Skeletal muscle tissue (tissue), 4 donors: ENCODE results near the gene FGL2. TPM values are rescaled to one million over a fixed set of nuclear protein-coding genes. Genes with fewer than 3 reads are reported as not detected.
"Not testable (repeated sequence)": the region's sequence is repeated elsewhere in the genome, so short reads cannot be mapped to it uniquely, and the experiment has no call there.

Experiments
- H3K27ac ChIP-seq: one replicate; pipeline ENCODE4 v1.7.0; 2013; ENCODE audit warnings: mild to moderate bottlenecking, low read depth, low read length, inconsistent platforms
- H3K27me3 ChIP-seq, 3 donors: one replicate each; pipeline ENCODE4 v1.7.0; 2013; ENCODE audit warnings: low read length in 3 of 3; ENCODE audit not compliant: control insufficient read depth in 3 of 3, insufficient read depth in 3 of 3
- H3K36me3 ChIP-seq, 3 donors: one replicate each; pipeline ENCODE4 v1.7.0; 2013; ENCODE audit warnings: low read length in 3 of 3; ENCODE audit not compliant: control insufficient read depth in 3 of 3, insufficient read depth in 3 of 3
- H3K4me1 ChIP-seq, 3 donors: one replicate each; pipeline ENCODE4 v1.7.0; 2013; ENCODE audit warnings: low read length in 3 of 3, mild to moderate bottlenecking in 3 of 3; ENCODE audit not compliant: control insufficient read depth in 3 of 3, insufficient read depth in 3 of 3
- H3K4me3 ChIP-seq, 3 donors: one replicate each; pipeline ENCODE4 v1.7.0; 2013; ENCODE audit warnings: low read length in 3 of 3
- H3K9ac ChIP-seq, 3 donors: one replicate each; pipeline ENCODE4 v1.7.0; 2013; ENCODE audit warnings: low read length in 3 of 3, mild to moderate bottlenecking in 3 of 3, moderate library complexity in 2 of 3, low read depth in 1 of 3
- H3K9me3 ChIP-seq, 3 donors: one replicate each; pipeline ENCODE4 v1.7.0; 2013; ENCODE audit warnings: low read length in 3 of 3; ENCODE audit not compliant: control insufficient read depth in 3 of 3
- total RNA-seq: library from RNA; depleted of rRNA; stranded (reverse); fragments of >200 nt; gene quantifications from one replicate; pipeline ENCODE4 v1.2.3, GENCODE V29; 2014
- donor health status: Osteomylitis.

Gene FGL2
- total RNA-seq, 1 donor from 2014 or later: 32.4 TPM

GRCh38 chr7:77239471-77239870 is 39.9 kb upstream of the FGL2 start:
- Histone ChIP-seq H3K36me3 (peaks cover 0 to 3% (median 2%) of the 10 kb centered on the region in 3 donors), H3K27ac (no peak overlapping the region), H3K27me3 (no peaks in the 10 kb centered on the region), H3K4me1 (no peaks in the 10 kb centered on the region), H3K9ac (no peak overlapping the region), H3K9me3 (no peaks in the 10 kb centered on the region), H3K4me3 (no peak overlapping the region)

- H3K9me3 ChIP-seq: no peaks in the 10 kb centered on the region
- H3K36me3 ChIP-seq: peaks cover 0 to 2% (median 0%) of the 10 kb centered on the region in 3 donors
- no peak overlapping the region for H3K27ac ChIP-seq
- H3K9ac ChIP-seq: no peak overlapping the region
- H3K4me1 ChIP-seq: no peaks in the 10 kb centered on the region
- no peaks in the 10 kb centered on the region for H3K27me3 ChIP-seq
- no peak overlapping the region for H3K4me3 ChIP-seq
Observed at GRCh38 chr7:77238703-77239136, 39.1 kb upstream of the FGL2 start.

- Histone ChIP-seq H3K9ac (no peak overlapping the region), H3K36me3 (peaks cover 0 to 2% (median 0%) of the 10 kb centered on the region in 3 donors), H3K4me3 (no peak overlapping the region), H3K4me1 (no peaks in the 10 kb centered on the region), H3K27me3 (no peaks in the 10 kb centered on the region), H3K27ac (no peak overlapping the region), H3K9me3 (no peaks in the 10 kb centered on the region)
Observed at GRCh38 chr7:77235276-77235675, 35.7 kb upstream of the FGL2 start.

- Histone ChIP-seq H3K4me1 (no peaks in the 10 kb centered on the region), H3K27ac (no peak overlapping the region), H3K9ac (no peak overlapping the region), H3K36me3 (peaks cover 0 to 2% (median 0%) of the 10 kb centered on the region in 3 donors), H3K4me3 (no peak overlapping the region), H3K27me3 (no peaks in the 10 kb centered on the region), H3K9me3 (no peaks in the 10 kb centered on the region)
Observed at GRCh38 chr7:77232467-77232866, 32.8 kb upstream of the FGL2 start.

GRCh38 chr7:77228795-77229194 is 29.2 kb upstream of the FGL2 start:
- H3K4me1 ChIP-seq, H3K27me3 ChIP-seq, H3K9ac ChIP-seq, H3K27ac ChIP-seq, H3K4me3 ChIP-seq, H3K36me3 ChIP-seq, H3K9me3 ChIP-seq: not testable (repeated sequence)

- H3K9ac ChIP-seq: no peak overlapping the region
- H3K27ac ChIP-seq: no peak overlapping the region
- H3K36me3 ChIP-seq: no peaks in the 10 kb centered on the region
- H3K4me3 ChIP-seq: no peak overlapping the region
- H3K9me3 ChIP-seq: no peaks in the 10 kb centered on the region
- H3K27me3 ChIP-seq: no peaks in the 10 kb centered on the region
- H3K4me1 ChIP-seq: peaks cover 0 to 4% (median 0%) of the 10 kb centered on the region in 3 donors
Observed at GRCh38 chr7:77226357-77226839, 26.8 kb upstream of the FGL2 start.

- Histone ChIP-seq H3K27me3 (no peaks in the 10 kb centered on the region), H3K9me3 (no peaks in the 10 kb centered on the region), H3K4me1 (peaks cover 0 to 4% (median 0%) of the 10 kb centered on the region in 3 donors), H3K9ac (no peak overlapping the region), H3K36me3 (no peaks in the 10 kb centered on the region), H3K27ac (no peak overlapping the region), H3K4me3 (no peak overlapping the region)
Observed at GRCh38 chr7:77223261-77223660, 23.6 kb upstream of the FGL2 start.

- no peak overlapping the region for H3K27ac ChIP-seq
- peaks cover 0 to 4% (median 0%) of the 10 kb centered on the region in 3 donors for H3K4me1 ChIP-seq
- no peak overlapping the region for H3K4me3 ChIP-seq
- no peaks in the 10 kb centered on the region for H3K9me3 ChIP-seq
- no peaks in the 10 kb centered on the region for H3K27me3 ChIP-seq
- H3K9ac ChIP-seq: no peak overlapping the region
- H3K36me3 ChIP-seq: no peaks in the 10 kb centered on the region
Observed at GRCh38 chr7:77222819-77223218, 23.2 kb upstream of the FGL2 start.

GRCh38 chr7:77222065-77222464 is 22.4 kb upstream of the FGL2 start:
- H3K4me3 ChIP-seq: no peak overlapping the region
- no peak overlapping the region for H3K27ac ChIP-seq
- no peak overlapping the region for H3K9ac ChIP-seq
- no peaks in the 10 kb centered on the region for H3K27me3 ChIP-seq
- peaks cover 0 to 4% (median 0%) of the 10 kb centered on the region in 3 donors for H3K4me1 ChIP-seq
- no peaks in the 10 kb centered on the region for H3K9me3 ChIP-seq
- no peaks in the 10 kb centered on the region for H3K36me3 ChIP-seq

- H3K27me3 ChIP-seq, H3K9ac ChIP-seq, H3K27ac ChIP-seq, H3K4me3 ChIP-seq, H3K4me1 ChIP-seq, H3K36me3 ChIP-seq, H3K9me3 ChIP-seq: not testable (repeated sequence)
Observed at GRCh38 chr7:77219701-77220331, 20.2 kb upstream of the FGL2 start.
